IPS DF 19.7 (cell line): ENCODE results near the gene ATN1.
"Not testable (repeated sequence)": the region's sequence is repeated elsewhere in the genome, so short reads cannot be mapped to it uniquely, and the experiment has no call there.

Source experiments
- DNase-seq: peaks from one replicate; pipeline ENCODE4 v3.0.0-alpha.2; 2013; ENCODE audit warnings: low read depth, low spot score

Gene ATN1

DNA sequence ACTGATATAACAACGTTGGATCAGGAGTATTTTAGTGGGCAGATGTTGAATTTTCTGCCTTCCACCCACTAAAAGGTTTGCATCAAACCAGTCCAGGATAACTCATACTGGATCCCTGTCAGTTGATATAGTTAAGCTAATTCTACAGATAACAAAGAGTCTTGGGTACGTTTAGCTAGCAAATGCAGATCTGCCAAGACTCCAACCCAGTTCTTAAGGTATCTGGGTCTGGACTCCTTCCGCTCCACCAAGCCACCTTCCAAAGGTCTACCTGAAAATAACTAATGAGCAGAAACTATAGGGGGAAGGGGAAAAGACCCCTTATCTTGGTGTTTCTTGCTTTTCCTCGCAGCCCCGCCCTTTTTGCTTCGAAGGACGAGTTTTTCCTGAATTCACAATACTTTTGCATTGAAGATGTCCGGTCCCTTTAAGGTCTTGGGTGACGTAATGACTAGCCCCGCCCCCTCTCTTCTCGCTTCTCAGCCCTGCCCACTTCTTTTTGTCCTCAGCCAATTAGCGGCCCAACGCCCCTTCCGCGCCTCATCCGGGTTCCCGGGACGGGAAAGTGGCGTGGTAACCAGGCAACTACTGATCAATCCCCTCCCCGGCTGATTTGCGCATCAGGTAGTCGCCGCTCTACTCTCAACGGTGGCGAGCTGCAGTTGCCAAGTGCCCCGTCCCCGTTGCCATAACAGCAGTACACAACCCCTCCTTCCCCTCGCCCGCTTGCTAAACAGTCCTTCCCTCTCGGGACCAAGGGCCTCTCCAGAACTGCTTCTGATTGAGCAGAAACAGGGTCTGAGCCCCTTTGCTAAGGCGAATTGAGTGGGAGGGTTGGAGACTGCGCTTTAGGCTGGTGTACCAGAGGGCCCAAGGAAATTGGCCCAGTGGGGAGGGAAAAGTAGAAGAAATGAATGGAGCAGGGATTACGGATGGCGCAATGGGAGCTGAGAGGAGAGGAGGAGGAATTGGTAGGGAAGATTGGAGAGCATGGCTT lies 23.2 kb upstream of the ATN1 start, which contains the start of gene LRRC23:
Gene LRRC23 (plus strand): TSS at position 543 of the 997 bp plus-strand sequence. CDS start 812 bp downstream, outside the sequence.
- DNase-seq: peak; percentile 97

DNA sequence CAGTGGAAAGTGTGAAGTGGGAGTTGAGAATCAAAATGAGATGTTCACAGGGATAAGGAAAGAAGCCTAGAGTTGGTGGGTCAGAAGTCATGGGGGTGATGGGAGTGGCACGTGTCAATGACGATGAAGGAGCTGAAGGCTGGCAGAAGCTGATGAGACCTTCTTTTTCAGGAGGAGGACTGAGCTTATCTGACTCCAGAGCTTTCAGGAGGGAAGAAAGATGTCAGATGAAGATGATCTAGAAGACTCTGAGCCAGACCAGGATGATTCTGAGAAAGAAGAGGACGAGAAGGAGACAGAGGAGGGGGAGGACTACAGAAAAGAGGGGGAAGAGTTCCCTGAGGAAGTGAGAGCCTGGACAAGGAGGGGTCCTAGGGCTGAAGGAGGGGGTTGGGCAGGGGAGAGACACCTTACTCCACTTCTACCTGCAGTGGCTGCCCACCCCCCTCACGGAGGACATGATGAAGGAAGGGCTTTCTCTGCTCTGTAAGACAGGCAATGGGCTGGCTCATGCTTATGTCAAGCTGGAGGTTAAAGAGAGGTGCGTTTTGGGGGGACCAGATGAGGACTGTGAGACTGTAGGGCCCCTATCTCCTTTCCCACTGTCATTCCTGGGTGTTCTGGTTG lies 22.2 kb upstream of the ATN1 start:
- no peak for DNase-seq

- not testable (repeated sequence) for DNase-seq
Measured at GRCh38 chr12:6908141-6908540, 19.6 kb upstream of the ATN1 start.

GRCh38 chr12:6909421-6910145 lies 18.2 kb upstream of the ATN1 start:
- DNase-seq: no peak

DNA sequence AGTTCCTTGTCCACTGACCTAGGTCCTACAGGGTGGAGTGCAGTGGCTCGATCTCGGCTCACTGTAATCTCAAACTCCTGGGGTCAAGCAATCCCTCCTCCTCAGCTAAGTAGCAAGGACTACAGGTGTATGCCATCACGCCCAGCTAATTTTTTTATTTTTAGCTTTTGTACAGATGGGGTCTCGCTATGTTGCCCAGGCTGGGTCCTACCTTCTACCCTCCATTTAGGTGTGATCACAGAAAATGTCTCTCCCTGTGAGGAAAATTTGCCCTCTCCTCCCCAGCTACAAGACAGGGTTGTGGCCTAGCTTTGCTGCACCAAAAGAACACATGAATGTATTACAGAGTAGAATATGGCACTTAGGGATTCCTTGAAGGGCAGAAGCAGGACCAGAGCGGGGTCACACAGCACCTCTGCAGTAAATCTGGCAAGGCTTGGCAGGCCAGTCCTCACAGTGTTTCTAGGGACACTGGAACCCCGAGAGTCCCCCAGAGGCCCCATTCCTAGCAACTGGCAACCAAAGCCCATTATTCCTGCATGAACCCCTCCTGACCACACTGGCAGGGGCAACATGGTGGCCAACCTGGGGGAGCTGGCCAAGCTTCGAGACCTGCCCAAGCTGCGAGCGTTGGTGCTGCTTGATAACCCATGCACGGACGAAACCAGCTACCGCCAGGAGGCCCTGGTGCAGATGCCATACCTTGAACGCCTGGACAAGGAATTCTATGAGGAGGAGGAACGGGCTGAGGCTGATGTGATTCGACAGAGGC lies 15.4 kb upstream of the ATN1 start:
- no peak for DNase-seq

- no peak for DNase-seq
Measured at GRCh38 chr12:6914246-6914946, 13.4 kb upstream of the ATN1 start, which contains the start of gene ENO2. Gene ENO2, plus strand, starts transcription at chr12:6914580. Its CDS starts 1,253 bp downstream, at chr12:6915833.

DNA sequence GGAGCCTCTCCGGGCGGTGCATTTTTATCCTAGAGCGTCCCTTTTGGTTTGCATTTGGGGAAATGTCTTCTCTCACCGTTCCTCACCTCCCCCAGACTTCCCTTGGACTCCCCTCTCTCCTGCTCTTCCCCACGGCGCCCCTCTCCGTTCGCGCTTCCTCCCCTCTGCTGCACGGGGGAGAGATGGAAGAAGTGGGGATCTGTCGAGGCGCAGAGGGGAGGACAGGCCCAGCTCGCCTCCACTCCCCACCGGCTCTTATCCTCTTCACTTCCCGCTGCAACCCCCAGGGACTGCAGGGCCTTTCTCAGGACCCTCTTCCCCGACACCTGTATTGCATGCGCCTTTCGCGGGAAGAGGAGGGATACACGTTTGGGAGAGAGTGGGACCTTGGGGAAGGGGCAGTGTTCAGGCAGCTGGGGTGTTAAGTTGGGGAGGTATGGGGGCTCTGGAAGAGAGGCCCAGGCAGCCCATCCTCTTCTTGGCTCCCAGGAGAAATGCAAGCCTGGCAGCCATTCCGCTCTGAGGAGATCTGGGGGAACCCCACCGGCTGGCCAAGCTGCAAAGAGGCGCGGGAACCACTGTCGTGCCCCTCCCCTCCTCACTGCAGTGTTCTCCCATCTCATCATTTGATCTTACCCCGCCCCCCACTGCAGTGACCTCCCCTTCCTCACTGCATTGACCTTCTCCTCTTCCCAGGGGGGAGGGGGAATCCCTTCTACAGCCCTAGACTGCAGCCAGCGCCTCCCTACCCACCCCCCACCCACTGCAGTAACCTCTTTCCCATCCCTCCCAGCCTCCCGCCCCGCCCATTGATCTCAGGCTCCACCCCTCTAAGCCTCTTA lies 12.6 kb upstream of the ATN1 start:
- DNase-seq: no peak

DNA sequence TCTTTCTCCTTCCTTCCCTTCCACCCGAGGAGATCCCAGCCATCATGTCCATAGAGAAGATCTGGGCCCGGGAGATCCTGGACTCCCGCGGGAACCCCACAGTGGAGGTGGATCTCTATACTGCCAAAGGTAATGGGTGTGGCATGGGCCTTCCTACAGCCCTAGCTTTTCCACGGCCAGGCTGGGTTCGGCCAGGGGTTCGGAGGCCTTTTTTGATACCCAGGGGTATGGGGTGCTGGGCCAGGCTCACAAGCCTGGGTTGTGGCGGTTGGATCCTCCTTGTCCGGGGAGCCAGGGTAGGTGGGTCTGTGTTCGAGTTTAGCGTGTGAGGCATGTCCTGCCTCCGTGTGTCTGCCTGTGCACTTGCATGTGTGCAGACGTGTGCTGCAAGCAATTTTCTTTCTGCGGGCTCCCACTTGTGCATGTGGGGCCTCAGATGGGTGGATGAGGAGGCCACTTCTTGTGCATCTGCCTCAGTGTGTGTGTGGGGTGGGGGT lies 11.9 kb upstream of the ATN1 start:
- DNase-seq: no peak

- DNase-seq: no peak
Measured at GRCh38 chr12:6916426-6917200, 11.1 kb upstream of the ATN1 start.

DNA sequence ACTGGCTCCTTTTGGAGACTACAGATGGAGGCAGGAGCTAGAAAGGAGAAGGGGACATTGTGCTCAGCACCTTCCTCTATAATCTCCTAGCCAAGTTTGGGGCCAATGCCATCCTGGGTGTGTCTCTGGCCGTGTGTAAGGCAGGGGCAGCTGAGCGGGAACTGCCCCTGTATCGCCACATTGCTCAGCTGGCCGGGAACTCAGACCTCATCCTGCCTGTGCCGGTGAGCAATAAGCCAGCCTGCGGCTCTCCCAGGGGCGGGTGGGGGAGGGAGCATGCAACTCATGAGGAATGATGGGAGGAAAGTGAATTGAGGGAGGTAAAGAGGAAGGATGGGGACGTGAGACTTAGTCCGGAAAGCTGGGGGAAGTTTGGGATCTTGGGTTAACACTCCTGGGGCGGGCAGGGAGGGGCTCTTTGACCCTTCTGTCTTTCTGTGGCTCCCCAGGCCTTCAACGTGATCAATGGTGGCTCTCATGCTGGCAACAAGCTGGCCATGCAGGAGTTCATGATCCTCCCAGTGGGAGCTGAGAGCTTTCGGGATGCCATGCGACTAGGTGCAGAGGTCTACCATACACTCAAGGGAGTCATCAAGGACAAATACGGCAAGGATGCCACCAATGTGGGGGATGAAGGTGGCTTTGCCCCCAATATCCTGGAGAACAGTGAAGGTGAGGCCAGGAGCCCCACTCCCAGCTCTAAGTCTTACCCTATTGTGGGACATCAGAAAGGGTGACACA lies 10.1 kb upstream of the ATN1 start:
- no peak for DNase-seq

DNA sequence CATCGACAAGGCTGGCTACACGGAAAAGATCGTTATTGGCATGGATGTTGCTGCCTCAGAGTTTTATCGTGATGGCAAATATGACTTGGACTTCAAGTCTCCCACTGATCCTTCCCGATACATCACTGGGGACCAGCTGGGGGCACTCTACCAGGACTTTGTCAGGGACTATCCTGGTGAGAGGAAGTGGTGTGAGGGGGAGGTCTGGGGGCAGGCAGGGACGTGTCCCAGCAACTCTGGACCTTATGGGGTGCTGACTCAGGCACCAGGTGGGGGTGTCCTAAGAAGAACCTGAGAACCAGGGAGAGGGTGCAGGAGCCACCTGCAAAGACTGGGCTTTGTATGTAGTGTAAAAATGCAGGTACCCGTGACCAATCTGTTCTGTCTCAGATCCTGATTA lies 8.2 kb upstream of the ATN1 start:
- DNase-seq: no peak

DNA sequence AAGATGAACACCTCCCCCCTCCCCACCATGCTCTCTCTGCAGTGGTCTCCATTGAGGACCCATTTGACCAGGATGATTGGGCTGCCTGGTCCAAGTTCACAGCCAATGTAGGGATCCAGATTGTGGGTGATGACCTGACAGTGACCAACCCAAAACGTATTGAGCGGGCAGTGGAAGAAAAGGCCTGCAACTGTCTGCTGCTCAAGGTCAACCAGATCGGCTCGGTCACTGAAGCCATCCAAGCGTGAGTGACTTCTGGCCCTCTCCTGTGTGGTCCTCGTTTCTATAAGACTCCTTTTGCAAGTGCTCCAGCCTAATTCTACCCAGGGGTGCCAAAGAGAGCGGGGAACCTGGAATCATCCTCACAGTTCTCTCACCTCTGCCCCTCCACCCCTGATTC lies 6.2 kb upstream of the ATN1 start:
- no peak for DNase-seq

GRCh38 chr12:6921996-6922946 lies 5.5 kb upstream of the ATN1 start:
- no peak for DNase-seq

GRCh38 chr12:6923003-6923732 lies 4.6 kb upstream of the ATN1 start:
- no peak for DNase-seq

DNA sequence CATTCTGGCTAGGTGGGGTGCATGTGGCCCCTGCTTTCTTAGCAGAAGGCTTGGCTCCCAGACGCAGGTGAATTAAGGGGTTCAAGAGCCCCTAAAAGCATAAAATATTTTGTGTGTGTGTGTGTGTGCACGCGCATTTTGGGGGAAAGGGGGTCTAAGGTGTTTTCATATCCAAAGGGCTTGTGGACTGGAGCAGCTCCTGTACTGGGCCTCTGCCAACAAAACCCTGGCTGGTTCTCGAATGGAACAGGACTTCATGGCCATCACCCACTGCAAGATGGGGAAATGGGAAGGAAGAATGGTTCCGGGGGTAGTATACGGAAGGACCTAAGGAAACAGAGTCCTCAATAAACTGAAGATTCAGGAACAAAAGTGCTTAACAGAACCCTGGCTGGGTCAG lies 3.9 kb upstream of the ATN1 start:
- DNase-seq: no peak

GRCh38 chr12:6925239-6925539 lies 2.6 kb upstream of the ATN1 start:
- no peak for DNase-seq
